Measurements from ENCODE around the gene BCAS1. TPM values are rescaled to one million over a fixed set of nuclear protein-coding genes. Genes with fewer than 3 reads are reported as not detected.

The BCAS1 gene
- total and polyA plus RNA-seq, 12 donors = 0.03 TPM; not detected in 11

- Histone ChIP-seq H3K36me3 (no peaks in the 10 kb centered on the region), H3K4me3 (no peak overlapping the region), H3K27me3 (peaks cover 0 to 20% (median 0%) of the 10 kb centered on the region in 7 donors), H3K27ac (no peak overlapping the region), H3K9me3 (peaks cover 0 to 4% (median 0%) of the 10 kb centered on the region in 11 donors), H3K4me1 (peaks cover 0 to 3% (median 0%) of the 10 kb centered on the region in 9 donors)
- no peak for DNase-seq
- intact Hi-C loops (cut with DNase I) = no loop called here
- 87 to 97% methylated on average over 4 of the region's 4 CpGs for WGBS, 2 donors
- no peak for TF ChIP-seq CTCF (IDR thresholded peaks at IDR 0.05)
- no peak for ATAC-seq
These were observed 29.1 kb downstream of the BCAS1 start for GRCh38 chr20:54041336-54041735.

GRCh38 chr20:54040531-54040930 is 29.9 kb downstream of the BCAS1 start:
- whole genome bisulfite sequencing, 2 donors = 43% methylated on average over 3 of the region's 3 CpGs; no CpG with 5 or more reads in 1 of the 2 donors
- intact Hi-C loops (cut with DNase I) = no loop called here
- H3K9me3 ChIP-seq = no peaks in the 10 kb centered on the region
- no peak overlapping the region for H3K27ac ChIP-seq
- peaks cover 0 to 20% (median 0%) of the 10 kb centered on the region in 7 donors for H3K27me3 ChIP-seq
- DNase-seq = no peak
- no peak for ATAC-seq
- no peak overlapping the region for H3K4me3 ChIP-seq
- TF ChIP-seq CTCF (IDR thresholded peaks at IDR 0.05) = no peak
- peaks cover 0 to 3% (median 0%) of the 10 kb centered on the region in 9 donors for H3K4me1 ChIP-seq
- no peaks in the 10 kb centered on the region for H3K36me3 ChIP-seq

- Histone ChIP-seq H3K4me3 (no peak overlapping the region), H3K4me1 (peaks cover 0 to 3% (median 0%) of the 10 kb centered on the region in 9 donors), H3K36me3 (no peaks in the 10 kb centered on the region), H3K27me3 (peaks cover 0 to 20% (median 0%) of the 10 kb centered on the region in 7 donors), H3K9me3 (no peaks in the 10 kb centered on the region), H3K27ac (no peak overlapping the region)
- TF ChIP-seq CTCF (IDR thresholded peaks at IDR 0.05) = no peak
- ATAC-seq (no peak), DNase-seq (no peak)
- 69% methylated on average over 5 of the region's 5 CpGs; no CpG with 5 or more reads in 1 of the 2 donors for WGBS, 2 donors
- intact Hi-C loops (cut with DNase I) = no loop called here
These were observed 31.4 kb downstream of the BCAS1 start for GRCh38 chr20:54038961-54039360.

DNA sequence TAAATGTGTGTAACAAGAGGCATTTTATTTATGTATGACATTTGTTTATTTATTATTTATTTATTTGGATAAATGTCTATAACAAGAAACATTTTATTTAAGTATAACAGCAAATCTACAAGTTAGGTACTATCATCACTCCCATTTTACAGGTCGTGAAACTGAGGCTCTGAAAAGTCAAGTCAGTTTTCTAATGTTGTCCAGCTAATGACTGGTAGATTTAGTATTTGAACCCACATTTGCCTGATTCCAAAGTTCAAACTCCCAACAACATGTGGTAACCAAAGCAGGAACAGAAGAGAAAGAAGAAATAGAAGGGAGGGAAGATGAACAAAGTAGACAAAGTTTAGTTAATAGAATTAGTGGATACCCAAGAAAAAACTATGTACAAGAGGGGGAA is 32.9 kb downstream of the BCAS1 start:
- H3K36me3 ChIP-seq = no peaks in the 10 kb centered on the region
- DNase-seq (no peak), ATAC-seq (no peak)
- no peaks in the 10 kb centered on the region for H3K4me1 ChIP-seq
- peaks cover 0 to 20% (median 0%) of the 10 kb centered on the region in 7 donors for H3K27me3 ChIP-seq
- no peak overlapping the region for H3K27ac ChIP-seq
- no peak overlapping the region for H3K4me3 ChIP-seq
- intact Hi-C loops (cut with DNase I) = no loop called here
- TF ChIP-seq CTCF (IDR thresholded peaks at IDR 0.05) = no peak
- 96% methylated on average over 1 of the region's 1 CpG; no CpG with 5 or more reads in 1 of the 2 donors for WGBS, 2 donors
- H3K9me3 ChIP-seq = peaks cover 0 to 4% (median 0%) of the 10 kb centered on the region in 11 donors
